ENCODE results near the gene CLMN.

DNA sequence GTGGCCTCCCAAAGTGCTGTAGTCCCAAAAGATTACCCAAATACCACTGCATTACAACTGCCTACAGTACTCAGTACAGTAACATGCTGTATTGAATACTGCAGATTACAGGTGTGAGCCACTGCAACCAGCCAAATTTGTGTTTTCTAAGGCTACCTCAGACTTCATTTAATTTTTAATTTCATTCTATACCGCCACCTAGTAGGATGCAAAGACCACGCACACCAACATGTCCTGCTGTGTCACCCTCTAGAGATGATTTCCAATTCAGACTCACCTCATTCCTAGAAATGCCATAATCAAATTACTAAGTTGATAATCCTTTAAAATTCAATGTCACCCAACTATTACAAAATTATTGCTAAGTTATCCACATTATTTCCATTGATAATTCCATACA lies 177.5 kb downstream of the CLMN start:
- TF ChIP-seq RAD21 (IDR thresholded peaks at IDR 0.05 in 1 of 2, conservative IDR thresholded peaks at IDR 0.05 in 1 of 2; ENCODE audit: low read depth in 2 of 2, low read length in 2 of 2) = no peak
- TF ChIP-seq POLR2AphosphoS5 (IDR thresholded peaks at IDR 0.05; ENCODE audit: low read depth, low read length) = no peak
- TF ChIP-seq, protein P1, sequence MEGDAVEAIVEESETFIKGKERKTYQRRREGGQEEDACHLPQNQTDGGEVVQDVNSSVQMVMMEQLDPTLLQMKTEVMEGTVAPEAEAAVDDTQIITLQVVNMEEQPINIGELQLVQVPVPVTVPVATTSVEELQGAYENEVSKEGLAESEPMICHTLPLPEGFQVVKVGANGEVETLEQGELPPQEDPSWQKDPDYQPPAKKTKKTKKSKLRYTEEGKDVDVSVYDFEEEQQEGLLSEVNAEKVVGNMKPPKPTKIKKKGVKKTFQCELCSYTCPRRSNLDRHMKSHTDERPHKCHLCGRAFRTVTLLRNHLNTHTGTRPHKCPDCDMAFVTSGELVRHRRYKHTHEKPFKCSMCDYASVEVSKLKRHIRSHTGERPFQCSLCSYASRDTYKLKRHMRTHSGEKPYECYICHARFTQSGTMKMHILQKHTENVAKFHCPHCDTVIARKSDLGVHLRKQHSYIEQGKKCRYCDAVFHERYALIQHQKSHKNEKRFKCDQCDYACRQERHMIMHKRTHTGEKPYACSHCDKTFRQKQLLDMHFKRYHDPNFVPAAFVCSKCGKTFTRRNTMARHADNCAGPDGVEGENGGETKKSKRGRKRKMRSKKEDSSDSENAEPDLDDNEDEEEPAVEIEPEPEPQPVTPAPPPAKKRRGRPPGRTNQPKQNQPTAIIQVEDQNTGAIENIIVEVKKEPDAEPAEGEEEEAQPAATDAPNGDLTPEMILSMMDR (IDR thresholded peaks at IDR 0.05; ENCODE audit: control extremely low read depth in 1 of 3, insufficient read depth in 1 of 3, low read depth in 1 of 3, low read length in 3 of 3) = no peak

Data from H1 (cell line).